GM19467 (cell line): Measurements from ENCODE around the gene ARGLU1.
"Not testable (repeated sequence)": the region's sequence is repeated elsewhere in the genome, so short reads cannot be mapped to it uniquely, and the experiment has no call there.

Experiments
- ATAC-seq: cut with Tn5 transposase; IDR thresholded peaks from one replicate; pipeline ENCODE4 v1.9.1; 2021; ENCODE audit warnings: mild to moderate bottlenecking, moderate library complexity; ENCODE audit not compliant: unreplicated experiment

Gene ARGLU1

GRCh38 chr13:106567474-106568298 is at the start of gene ARGLU1:
Gene ARGLU1 (minus strand): TSS chr13:106568137. CDS start chr13:106567919, 218 bp downstream.
- ATAC-seq: peak; percentile 71

GRCh38 chr13:106617561-106617960 is 49.6 kb upstream of the ARGLU1 start:
- no peak for ATAC-seq

- no peak for ATAC-seq
Measured at GRCh38 chr13:106616729-106617128, 48.8 kb upstream of the ARGLU1 start.

GRCh38 chr13:106614874-106615273 is 46.9 kb upstream of the ARGLU1 start:
- no peak for ATAC-seq

GRCh38 chr13:106612688-106613087 is 44.8 kb upstream of the ARGLU1 start:
- ATAC-seq: no peak

- no peak for ATAC-seq
Measured at GRCh38 chr13:106610486-106610885, 42.5 kb upstream of the ARGLU1 start.

GRCh38 chr13:106609116-106609515 is 41.2 kb upstream of the ARGLU1 start:
- no peak for ATAC-seq

- no peak for ATAC-seq
Measured at GRCh38 chr13:106603546-106603945, 35.6 kb upstream of the ARGLU1 start.

- no peak for ATAC-seq
Measured at GRCh38 chr13:106602178-106602577, 34.2 kb upstream of the ARGLU1 start.

- no peak for ATAC-seq
Measured at GRCh38 chr13:106601489-106601888, 33.6 kb upstream of the ARGLU1 start.

GRCh38 chr13:106600798-106601135 is 32.8 kb upstream of the ARGLU1 start:
- ATAC-seq: not testable (repeated sequence)

- no peak for ATAC-seq
Measured at GRCh38 chr13:106599875-106600797, 32.2 kb upstream of the ARGLU1 start.

- ATAC-seq: no peak
Measured at GRCh38 chr13:106597749-106598395, 29.9 kb upstream of the ARGLU1 start.

- no peak for ATAC-seq
Measured at GRCh38 chr13:106597186-106597585, 29.2 kb upstream of the ARGLU1 start.

GRCh38 chr13:106596275-106596937 is 28.5 kb upstream of the ARGLU1 start:
- no peak for ATAC-seq

- ATAC-seq: no peak
Measured at GRCh38 chr13:106595625-106596024, 27.7 kb upstream of the ARGLU1 start.

GRCh38 chr13:106594980-106595379 is 27.0 kb upstream of the ARGLU1 start:
- ATAC-seq: no peak

- ATAC-seq: no peak
Measured at GRCh38 chr13:106593132-106593531, 25.2 kb upstream of the ARGLU1 start.

- no peak for ATAC-seq
Measured at GRCh38 chr13:106591299-106591698, 23.4 kb upstream of the ARGLU1 start.

GRCh38 chr13:106589716-106590115 is 21.8 kb upstream of the ARGLU1 start:
- no peak for ATAC-seq

GRCh38 chr13:106588367-106588766 is 20.4 kb upstream of the ARGLU1 start:
- no peak for ATAC-seq
